ENCODE measurements around the gene KCP. TPM values are rescaled to one million over a fixed set of nuclear protein-coding genes. Genes with fewer than 3 reads are reported as not detected.

The KCP gene
- total RNA-seq, 1 donor from 2014 or later, result 4.3 TPM

DNA sequence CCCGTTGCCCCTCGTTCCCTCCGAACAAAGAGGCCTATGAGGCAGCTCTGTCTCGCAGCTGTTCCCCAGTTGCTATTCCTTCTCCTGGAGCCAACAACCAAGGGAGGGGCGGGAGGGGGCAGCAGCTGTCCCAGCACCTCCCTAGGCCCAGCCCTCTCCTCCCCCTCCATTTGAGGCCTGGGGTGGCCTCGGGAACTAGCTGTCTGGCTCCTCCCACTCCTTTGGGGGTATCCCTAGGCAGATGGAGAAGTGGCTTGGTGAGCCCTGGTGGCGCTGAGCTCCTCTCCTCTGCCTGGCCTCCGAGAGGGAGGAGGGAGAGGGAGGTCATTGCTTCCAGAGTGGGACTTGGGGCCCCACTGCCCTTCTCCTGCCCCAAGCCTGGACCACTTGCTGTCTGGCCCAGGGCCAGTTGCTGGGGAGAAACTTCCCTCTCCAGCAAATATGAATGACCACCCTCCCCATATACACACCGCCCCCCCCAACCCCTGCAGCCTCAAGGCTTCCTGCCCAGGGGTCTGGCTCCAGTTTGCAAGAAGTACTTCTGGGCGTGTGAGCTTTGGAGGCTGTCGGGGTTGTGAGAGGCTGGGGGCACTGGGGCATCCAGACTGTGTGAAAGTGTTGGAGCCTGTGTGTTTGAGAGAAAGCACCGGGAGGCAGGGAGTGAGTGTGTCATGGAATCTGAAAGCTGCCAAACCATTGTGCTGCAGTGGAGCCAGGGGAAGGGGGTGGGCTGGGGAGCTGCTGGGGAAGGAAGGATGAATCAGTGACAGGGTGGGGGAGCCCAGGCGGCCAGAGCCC, 77.2 kb downstream of the KCP start:
- Mint-ChIP-seq H3K27ac (ENCODE audit: unreplicated experiment) (no peak overlapping the region), H3K4me3 (ENCODE audit: unreplicated experiment) (no peak overlapping the region), H3K36me3 (ENCODE audit: low read depth, unreplicated experiment) (no peaks in the 10 kb centered on the region)

DNA sequence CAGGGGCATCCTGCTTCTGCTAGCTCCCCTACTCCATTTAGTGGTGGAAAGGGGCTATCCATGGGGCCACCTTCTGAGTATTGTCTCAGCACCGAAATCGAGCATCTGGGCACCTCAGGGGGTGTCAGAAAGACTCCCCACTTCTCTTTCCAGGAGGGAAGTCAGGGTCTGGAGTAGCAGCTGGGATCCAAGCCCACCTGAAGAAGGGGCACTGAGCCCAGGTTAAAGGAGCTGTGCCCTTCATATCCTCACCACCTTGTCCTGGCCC, 77.7 kb downstream of the KCP start:
- Mint-ChIP-seq H3K36me3 (ENCODE audit: low read depth, unreplicated experiment) (no peaks in the 10 kb centered on the region), H3K27me3 (ENCODE audit: unreplicated experiment) (peaks cover 18% of the 10 kb centered on the region), H3K4me3 (ENCODE audit: unreplicated experiment) (no peak overlapping the region), H3K4me1 (ENCODE audit: unreplicated experiment) (peaks cover 5% of the 10 kb centered on the region), H3K27ac (ENCODE audit: unreplicated experiment) (no peak overlapping the region), H3K9me3 (ENCODE audit: unreplicated experiment) (no peaks in the 10 kb centered on the region)
- TF ChIP-seq, protein P1, sequence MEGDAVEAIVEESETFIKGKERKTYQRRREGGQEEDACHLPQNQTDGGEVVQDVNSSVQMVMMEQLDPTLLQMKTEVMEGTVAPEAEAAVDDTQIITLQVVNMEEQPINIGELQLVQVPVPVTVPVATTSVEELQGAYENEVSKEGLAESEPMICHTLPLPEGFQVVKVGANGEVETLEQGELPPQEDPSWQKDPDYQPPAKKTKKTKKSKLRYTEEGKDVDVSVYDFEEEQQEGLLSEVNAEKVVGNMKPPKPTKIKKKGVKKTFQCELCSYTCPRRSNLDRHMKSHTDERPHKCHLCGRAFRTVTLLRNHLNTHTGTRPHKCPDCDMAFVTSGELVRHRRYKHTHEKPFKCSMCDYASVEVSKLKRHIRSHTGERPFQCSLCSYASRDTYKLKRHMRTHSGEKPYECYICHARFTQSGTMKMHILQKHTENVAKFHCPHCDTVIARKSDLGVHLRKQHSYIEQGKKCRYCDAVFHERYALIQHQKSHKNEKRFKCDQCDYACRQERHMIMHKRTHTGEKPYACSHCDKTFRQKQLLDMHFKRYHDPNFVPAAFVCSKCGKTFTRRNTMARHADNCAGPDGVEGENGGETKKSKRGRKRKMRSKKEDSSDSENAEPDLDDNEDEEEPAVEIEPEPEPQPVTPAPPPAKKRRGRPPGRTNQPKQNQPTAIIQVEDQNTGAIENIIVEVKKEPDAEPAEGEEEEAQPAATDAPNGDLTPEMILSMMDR (IDR thresholded peaks at IDR 0.05; ENCODE audit: unreplicated experiment), result no peak
- no peak for DNase-seq (ENCODE audit: low spot score)

More for the DNA sequence above, 77.2 kb downstream of the KCP start:
- H3K4me1 Mint-ChIP-seq (ENCODE audit: unreplicated experiment), result peaks cover 5% of the 10 kb centered on the region
- DNase-seq (ENCODE audit: low spot score), result no peak
- peaks cover 18% of the 10 kb centered on the region for H3K27me3 Mint-ChIP-seq (ENCODE audit: unreplicated experiment)
- TF ChIP-seq, protein P1 (IDR thresholded peaks at IDR 0.05; ENCODE audit: unreplicated experiment), result no peak
- no peaks in the 10 kb centered on the region for H3K9me3 Mint-ChIP-seq (ENCODE audit: unreplicated experiment)

DNA sequence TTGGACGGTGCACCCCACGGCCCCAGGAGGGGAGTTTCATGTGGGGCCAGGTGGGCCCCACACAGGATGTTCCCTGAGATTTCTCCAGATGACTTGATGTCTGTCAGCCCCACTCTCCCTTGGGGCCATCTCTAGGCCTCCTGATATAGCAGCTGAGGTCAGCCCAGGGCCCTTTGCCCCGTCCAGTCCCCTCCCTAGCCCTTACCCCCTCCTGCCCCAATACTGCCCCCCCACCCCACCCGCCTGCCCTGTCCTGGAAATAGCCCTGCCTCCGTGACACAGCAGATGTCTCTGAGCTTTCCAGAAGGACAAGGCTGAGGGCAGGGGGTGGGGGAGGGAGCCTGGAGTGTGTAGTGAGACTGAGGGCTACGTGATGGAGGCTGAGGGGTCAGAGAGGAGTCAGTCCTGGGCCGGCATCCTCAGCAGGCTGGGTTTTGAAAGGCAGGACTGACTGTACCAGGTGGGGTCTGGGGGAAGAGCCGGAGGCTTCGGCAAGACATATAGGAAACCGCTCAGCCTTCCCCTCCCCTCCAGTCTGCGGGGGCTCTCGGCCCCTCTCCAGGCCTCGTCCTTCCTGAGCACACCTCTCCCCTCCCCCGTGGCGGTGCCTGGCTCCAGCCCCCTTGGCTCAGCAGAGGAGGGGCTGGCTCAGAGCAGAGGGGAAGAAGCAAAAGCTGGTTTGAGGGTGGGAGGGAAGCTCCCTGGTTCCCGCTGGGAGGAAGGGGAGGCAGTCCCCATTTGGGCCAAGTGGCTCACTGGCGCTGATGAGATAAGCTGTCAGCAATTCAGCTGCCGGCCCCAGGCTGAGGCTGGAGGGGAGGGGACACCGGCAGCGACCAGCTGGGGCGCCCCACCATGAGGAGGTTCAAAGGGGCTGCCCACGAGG, 78.3 kb downstream of the KCP start:
- no peaks in the 10 kb centered on the region for H3K36me3 Mint-ChIP-seq (ENCODE audit: low read depth, unreplicated experiment)
- no peak overlapping the region for H3K4me3 Mint-ChIP-seq (ENCODE audit: unreplicated experiment)
- TF ChIP-seq, protein P1 (IDR thresholded peaks at IDR 0.05; ENCODE audit: unreplicated experiment), result no peak
- peak; percentile 23 for DNase-seq (ENCODE audit: low spot score)
- H3K27ac Mint-ChIP-seq (ENCODE audit: unreplicated experiment), result no peak overlapping the region
- H3K4me1 Mint-ChIP-seq (ENCODE audit: unreplicated experiment), result peaks cover 5% of the 10 kb centered on the region
- no peaks in the 10 kb centered on the region for H3K9me3 Mint-ChIP-seq (ENCODE audit: unreplicated experiment)
- H3K27me3 Mint-ChIP-seq (ENCODE audit: unreplicated experiment), result peaks cover 15% of the 10 kb centered on the region

DNA sequence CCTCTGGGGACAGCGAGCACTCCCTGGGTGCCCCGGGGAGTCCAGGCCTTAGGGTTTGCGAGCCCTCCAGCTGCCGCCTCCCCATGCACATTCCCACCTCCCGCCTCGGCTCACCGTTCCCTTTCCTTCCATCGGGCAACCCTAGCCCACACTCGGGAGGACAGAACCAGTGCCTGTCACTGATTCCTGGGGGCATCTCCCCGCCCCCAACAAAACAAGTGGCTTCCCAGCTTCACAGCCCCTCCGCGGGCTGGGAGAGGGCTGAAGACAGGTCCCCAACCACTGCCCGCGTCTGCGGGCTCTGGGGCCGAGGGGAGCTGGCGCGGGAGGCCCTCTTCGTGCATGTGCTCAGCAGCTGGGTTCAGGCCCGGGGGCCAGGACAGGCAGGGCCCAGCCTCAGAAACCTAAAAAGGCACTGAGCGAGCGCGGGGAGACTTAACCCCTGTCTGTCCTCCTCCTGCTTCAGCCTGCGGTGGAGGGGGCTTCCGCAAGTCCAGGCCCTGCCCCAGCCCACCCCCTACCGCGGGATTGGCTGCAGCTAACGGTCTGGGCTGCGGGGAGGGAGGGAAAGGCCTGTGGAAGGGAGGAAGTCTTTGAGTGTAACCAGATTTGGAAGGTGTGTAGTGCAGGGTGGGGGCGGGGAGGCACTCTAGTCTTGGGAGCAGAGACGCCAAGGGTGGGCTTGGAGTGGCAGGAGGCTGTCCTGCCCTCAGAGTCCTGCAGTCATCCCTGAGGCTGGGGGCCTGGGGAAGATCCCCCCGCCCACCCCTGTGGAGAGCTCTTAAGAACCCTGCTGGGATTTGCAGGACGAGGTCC, 79.1 kb downstream of the KCP start:
- Mint-ChIP-seq H3K9me3 (ENCODE audit: unreplicated experiment) (no peaks in the 10 kb centered on the region), H3K4me1 (ENCODE audit: unreplicated experiment) (peaks cover 8% of the 10 kb centered on the region), H3K27me3 (ENCODE audit: unreplicated experiment) (peaks cover 13% of the 10 kb centered on the region), H3K36me3 (ENCODE audit: low read depth, unreplicated experiment) (no peaks in the 10 kb centered on the region), H3K4me3 (ENCODE audit: unreplicated experiment) (no peak overlapping the region), H3K27ac (ENCODE audit: unreplicated experiment) (no peak overlapping the region)
- peak; percentile 27 for DNase-seq (ENCODE audit: low spot score)
- TF ChIP-seq, protein P1 (IDR thresholded peaks at IDR 0.05; ENCODE audit: unreplicated experiment), result no peak

Data from endothelial cell (in vitro differentiated cells).